Activated CD4-positive, alpha-beta T cell treated with anti-CD3 and anti-CD28 coated beads, Interleukin-2, amount 50 U/mL, for 48 hours (primary cell): ENCODE results near the gene ROR1.

Experiments used
- DNase-seq, 2 experiments: peaks; one replicate each; pipeline ENCODE4 v3.0.0-alpha.2; 2020

Gene ROR1

DNA sequence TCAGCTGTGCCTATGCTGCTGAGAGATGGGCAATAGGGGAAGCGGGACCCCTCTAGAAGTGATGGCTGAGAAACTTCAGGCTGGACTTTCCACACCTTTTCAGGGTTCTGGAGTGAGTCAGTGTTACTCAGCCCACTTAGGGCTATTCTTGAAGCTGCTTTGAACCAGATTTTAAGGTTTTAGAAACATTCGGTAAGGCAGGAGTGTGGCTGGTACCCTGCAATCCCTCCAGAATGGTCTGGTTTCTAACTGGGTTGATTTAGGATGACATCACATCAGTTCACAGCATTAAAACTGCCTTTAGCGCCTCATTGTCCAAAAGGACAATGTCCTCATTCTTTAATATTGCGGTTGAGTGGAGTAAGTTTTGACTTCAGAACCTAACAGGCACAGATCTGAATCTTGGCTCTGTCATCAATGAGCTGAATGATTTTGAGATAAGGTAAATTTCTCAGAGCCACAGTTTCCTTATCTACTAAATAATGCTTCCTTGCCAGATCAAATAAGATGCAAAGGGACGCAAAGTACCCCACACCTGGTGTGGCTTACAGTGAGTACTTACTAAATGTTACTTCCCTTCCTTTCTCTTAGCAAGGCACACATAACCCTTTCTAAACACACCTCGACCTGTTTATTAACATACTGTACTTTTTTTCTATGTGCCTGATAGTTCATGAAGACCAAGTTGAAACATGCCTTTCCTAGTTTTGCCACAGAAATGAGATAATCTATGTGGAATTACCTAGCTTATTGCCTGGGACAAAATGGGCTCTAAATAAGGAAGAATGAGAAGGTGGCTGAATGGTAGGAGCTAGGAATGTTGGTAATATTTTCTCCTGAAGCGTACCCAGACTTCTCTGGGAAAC, 209.8 kb downstream of the ROR1 start:
- DNase-seq, result no peak

DNA sequence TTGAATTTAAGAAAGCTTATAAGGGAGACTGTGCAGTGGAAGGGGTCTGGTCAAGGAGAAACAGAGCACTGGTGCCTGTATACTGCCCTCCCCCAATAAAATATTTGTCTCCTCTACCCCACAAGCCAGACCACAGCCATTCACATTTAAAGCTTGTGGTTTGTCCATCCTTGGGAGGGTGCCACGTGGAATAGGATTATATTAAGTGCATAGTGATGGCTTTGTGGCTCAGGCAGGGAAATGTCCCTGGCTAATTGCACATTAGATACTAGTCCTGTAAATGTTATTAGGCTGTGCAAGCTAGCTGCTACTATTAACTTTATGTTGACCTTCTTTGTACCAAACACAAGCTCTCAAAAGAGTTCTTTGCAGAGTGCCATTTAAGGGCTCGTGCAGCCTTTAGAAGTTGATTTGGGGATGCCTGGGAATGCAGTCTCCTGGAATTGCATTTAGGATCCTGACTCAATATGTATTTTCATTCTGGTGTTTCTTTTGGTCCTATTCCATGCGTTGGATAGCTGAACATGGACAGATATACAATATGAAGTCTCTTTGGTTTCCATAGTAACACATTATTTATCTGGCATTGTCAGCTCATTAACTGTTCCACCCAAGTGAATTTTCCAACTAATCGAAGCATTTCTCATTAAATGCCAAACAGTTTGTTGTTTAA, 210.6 kb downstream of the ROR1 start:
- no peak for DNase-seq

DNA sequence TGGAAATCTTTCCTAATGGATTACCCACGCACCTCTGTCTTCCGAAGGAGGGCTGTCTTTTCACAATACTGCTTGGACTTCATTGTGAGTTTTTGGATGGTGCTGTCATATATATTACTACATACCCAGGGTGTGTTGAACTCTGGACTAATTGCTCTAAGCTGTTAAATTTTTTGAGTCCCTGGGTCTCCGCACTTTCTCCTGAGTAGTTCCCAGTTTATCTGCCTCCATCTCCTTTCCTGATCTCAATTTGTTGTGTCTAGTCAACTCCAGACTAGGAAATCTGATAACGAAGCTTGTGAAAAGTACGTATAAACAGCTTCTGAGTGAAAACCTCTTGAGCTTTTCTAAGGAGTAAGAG, 211.1 kb downstream of the ROR1 start:
- no peak for DNase-seq

DNA sequence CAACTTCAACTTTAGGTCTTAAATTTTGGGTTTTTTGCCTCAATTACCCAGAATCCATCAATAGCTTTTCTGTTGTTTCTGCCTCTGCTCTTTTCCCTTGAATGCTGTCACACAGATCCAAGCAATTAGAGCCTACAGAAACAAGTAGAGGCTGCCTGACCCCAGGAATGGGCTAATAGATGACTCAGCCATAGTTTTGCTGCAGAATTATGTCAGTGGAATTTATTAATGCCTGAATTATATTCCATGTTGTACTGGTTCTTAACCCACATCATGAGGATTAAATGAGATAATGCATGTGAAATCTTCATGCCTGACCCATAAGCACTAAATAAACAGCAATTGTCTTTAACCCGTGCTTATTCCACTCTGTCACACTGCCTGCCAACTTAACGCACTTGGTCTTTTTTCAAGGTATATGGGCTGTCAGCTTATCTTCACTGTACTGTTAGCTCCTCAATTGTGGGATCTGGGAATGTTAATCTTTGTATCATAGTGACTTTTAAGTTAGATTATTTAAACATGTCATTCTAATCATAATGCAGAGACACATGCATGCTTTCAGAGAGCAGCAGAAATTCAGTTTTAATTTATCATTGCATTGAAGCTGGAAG, 213.3 kb downstream of the ROR1 start:
- no peak for DNase-seq

DNA sequence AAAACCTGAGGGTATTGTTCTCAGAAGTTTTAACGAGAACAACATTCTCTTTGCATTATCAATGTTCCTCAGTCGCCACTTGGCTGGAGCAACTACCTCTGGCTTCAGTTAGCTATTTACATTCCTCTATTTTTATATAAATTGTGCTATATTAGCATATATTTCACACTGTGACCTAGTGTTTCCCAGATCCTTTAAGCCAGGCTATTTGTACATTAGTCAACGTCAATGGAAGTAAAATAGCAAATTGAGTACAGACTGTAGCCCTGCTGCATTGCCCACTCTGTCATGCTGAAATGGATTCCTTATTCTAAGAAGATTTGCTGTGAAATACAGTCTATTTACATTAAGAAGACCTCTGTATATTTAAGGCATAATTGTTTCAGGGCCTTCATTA, 213.8 kb downstream of the ROR1 start:
- no peak for DNase-seq

DNA sequence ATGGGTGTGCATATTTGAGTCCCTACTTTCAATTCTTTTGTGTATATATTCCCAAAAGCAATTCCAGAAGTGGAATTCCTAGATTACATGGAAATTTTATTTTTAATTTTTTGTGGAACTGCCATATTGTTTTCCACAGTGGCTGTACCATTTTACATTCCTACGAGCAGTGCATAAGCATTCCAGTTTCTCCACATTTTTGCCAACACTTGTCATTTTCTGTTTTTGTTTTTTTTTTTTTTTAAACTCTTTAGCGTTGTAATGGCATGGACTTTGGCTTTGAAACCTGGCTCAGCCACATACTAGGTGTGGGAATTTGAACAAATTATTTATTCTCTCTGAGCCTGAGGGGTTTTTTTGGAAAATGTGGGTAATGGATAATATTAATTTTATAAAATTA, 215.1 kb downstream of the ROR1 start:
- DNase-seq, result no peak

DNA sequence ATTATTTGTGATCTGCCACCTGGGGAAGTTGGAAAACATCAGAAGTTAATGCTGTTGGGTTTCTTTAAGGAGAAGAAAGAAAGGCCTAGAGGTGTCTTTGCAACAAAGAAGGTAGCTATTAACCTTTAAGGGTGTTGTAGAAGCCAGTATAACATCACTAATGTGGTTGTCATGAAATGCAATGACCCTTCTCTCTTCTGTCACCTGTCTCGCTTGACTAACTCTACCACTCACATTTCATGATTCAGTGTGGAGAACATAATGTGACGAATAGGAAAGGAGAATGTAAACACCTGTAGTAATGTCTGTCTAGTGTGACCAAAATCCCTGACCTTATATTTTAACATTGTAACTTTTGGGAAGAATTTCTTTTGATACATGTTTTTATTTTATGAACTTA, 217.9 kb downstream of the ROR1 start:
- DNase-seq, result no peak

DNA sequence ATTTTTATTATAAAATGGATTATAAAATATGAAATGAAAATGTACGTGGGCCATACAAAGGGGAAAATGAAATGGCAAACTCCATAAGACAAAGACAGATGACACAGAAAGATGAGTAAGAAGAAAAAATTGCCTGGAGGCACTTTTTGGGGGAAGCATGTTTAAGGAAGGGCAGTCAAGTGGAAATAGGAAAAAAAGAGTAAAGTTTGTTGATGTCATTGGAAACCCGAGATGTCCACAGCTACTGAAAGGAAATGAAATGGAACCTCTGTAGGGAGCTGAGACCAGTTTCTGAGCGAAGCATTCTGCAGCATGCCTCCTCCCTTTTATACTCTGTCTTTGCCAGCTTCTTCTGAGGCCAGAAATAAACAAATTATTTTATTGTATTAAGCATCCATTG, 226.2 kb downstream of the ROR1 start:
- DNase-seq, result no peak

DNA sequence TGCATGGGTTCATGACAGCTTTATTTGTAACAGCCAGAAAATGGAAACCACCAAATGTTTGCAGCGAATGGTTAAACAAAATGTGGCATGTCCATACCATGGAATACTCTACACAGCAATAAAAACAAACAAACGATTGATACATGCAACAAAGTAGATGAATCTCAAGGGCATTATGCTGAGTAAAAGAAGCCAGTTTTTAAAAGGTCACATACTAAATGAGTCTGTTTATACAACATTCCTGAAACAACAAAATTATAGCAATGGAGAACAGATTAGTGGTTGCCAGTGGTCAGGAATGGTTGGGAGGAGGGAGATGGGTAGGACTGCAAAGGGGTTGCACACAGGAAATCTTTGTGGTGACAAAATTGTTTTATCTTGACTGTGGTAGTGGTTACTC, 227.2 kb downstream of the ROR1 start:
- no peak for DNase-seq

DNA sequence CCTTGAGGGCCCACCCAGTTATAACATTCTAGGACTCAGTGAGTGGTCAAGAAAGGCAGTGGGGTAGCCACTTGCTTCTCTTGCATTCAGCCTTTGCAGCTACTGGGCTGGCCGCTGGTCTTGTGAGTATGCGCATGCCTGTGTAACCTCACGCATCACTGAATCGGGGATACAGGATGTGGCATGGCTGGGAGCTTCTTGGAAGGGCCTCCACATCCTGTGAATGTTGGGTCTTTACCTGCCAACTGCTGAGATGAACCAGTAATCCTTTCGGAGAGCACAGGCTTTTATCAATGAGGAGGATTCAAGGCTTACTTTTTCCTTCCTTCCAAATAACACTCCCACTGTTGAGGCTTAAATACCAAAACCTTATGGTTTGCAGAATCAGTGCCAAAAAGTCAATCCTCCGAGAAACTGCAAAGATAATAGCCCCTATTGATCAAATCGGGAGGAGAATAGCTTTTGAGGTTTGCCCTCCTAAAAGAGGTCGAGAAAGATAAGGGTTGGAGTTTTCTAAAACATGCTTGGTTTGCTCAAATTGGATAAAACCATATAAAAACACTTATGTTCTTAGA, 230.7 kb downstream of the ROR1 start:
- DNase-seq, result no peak

DNA sequence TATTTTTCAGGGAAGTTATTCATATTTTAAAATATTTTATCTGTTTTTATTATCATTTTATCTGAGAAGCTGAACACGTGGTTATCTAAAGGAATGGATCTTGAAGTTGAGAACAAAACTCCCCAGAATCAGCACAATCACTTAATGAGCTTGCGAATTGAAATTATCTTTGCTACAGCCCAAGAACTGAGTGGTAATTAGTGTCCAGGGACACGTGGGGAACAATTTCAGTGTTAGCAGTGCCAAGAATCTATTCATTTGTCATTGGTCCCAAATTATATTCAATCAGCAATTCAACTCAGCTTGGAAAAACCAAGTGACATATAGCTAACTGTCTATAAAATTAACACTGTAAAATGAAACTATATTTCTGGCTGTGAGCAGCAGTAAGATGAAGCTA, 232.0 kb downstream of the ROR1 start:
- no peak for DNase-seq

DNA sequence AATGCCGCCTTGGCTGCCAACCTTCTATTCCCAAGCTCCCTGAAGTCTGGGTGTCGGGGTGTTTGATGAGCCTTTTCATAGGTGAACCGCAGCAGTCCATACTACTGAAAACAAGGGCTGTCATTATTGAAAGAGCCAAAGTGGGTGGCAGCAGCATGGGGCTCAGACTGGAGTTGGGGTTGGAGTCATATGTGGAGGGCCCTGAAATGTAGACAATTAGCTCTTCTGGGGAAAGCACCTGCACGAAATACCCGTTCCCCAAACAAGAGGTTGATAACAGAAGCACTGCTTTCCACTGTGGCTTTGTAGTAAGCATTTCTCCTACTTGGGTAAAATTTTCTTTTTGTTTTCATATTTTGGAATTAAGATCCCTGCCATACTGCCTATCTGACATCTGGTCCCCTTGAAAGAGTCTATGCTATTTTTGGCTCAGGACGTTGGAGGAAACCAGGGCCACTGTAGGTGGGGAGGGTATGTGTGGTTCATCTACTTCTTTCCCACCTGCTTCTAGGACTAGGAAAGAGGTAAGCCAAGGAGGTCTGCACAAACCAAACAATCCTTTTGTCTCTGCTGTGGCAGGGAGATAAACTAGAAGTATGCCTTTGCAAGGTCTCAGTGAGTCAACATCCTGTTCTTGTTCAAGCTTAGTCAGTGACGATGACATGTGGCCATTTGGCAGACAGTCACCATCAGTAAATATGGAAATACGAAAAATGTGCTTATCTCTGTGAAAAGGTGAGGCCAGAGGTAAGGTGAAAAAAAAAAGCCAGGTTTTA, 232.6 kb downstream of the ROR1 start:
- no peak for DNase-seq

DNA sequence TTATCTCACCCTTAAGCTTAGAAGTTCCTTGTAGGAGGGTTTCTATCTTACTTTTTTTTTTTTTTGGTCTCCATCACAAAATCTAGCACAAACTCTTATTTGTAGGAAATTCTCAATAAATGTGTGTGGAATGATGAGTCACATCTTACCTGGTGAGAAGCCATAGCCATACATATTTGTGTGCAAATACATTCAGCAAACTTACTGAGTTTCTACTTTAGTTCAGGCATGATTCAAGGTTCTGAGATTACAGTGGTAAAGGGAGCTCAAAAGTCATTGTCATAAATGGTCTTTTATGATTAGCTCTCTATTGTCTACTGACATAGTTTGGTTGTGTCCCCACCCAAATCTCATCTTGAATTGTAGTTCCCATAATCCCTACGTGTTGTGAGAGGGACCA, 236.5 kb downstream of the ROR1 start:
- no peak for DNase-seq

DNA sequence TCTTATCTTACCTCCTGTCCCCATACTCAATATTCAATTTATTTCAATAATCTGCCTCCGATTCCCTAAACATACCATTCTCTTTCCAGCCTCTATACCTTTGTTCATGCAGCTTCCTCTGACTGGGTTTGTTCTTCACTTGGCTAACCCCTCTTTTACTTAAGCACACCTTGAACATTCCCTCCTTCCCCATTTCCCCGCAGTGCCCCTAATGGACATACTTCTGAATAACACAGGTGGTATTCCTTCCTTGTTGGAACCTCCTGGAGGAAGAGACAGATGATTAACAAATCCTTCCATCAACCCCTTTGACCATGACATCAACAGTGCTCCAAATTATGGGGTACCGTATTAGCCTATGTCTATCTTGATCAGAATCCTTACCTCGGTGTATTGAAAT, 239.6 kb downstream of the ROR1 start:
- DNase-seq, result no peak

DNA sequence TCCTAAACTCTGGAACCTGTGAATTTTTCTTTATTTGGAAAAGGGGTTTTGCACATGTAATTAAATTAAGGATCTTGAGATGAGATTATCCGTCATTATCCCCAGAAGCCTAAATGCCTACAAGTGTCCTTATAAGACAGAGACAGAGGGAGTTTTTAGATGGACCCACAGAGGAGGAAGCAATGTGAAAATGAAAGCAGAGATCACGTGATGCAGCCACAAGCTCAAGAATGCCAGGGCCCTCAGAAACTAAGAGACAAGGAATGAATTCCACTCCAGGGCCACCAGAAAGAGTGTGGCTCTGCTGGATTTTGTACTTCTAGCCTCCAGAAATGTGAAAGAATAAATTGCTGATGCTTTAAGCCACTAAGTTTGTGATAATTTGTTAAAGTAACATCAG, 246.0 kb downstream of the ROR1 start:
- no peak for DNase-seq

DNA sequence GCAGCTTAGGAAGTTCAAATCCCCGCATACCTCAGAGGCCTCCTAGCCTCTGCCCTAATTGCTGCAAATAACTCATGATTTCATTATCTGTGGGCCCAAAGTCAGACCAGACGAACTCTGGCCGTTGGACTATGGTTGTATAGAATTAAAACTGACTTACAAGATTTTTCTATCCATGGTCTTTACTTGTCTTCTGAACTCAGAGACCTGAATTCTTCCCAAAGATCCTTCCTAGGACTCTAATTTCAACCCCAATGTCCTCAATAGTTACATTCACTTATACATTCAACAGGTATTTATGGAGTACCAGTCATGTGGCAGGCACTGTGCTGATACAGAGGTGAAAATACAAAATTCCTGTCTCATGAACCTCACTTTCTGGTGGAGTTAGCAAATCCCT, 247.2 kb downstream of the ROR1 start:
- DNase-seq, result no peak

DNA sequence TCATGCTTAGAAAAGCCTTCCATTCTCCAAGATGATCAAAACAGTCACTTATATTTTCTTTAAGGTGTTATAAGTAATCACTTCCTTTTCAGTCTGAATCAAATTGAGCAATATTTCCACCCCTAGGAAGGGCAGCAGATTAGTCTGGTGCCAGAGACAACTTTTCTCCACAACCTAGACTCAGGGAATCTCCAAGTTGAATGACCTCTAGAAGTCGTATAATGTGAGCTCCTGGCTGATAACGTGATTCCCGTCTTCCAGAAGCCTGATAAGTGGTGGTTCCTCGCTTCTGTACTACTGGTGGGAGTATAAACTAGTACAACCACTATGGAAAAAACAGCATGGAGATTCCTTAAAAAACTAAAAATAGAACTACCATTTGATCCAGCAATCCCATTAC, 251.2 kb downstream of the ROR1 start:
- no peak for DNase-seq

DNA sequence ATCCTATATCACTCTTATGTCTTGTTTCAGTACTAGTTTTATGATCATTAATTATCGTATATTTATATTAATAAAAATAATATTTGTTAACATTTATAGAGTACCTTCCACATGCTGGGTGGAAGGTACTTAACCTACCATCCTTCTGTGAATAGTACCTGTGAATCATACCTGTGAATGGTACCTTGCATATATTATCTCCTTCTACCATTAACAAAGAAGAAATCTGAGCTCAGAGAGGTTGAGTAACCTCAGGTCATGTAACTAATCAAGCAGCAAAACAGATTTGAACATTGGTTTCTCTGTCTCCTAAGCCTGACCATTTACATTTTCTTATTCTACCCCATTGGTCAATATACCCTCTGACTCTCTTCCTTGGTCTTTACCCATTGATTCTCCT, 255.2 kb downstream of the ROR1 start:
- DNase-seq, result no peak

DNA sequence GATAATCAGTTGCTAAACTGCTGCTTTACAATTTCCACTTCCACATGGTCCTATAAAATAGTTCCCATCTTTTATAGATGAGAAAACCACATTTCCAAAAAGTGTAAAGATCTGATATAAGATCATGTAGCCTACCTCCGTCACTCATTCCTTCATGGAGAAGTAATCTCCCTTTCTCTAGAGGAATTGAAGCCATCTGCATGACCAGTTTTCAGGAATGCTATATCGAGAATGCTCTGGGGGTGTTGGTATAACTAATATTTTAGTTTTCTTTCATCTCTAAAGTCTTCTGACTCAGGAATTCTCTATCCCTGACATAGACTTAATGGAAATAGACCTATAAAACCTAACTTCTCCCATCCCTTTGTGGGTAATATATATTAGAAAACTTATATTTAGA, 256.6 kb downstream of the ROR1 start:
- DNase-seq, result no peak

DNA sequence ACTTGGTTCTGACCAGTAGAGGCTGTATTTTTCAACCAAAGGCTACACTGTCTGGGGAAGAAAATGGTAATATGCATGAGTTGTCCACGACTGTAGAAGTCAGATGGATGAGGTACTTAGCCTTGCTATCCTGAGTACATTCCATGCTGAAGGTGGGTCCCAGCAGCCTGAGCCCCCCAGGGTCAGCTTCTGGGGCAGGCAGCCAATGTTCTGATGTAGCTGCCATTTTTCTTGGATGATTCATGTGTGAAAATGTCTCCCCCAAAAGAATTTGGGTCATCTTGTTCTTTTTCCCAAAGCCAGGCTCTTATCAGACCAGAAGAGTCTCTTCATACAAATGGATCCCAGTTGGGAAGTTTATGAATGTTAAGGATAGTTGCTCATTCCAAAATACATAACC, 257.4 kb downstream of the ROR1 start:
- DNase-seq, result no peak

DNA sequence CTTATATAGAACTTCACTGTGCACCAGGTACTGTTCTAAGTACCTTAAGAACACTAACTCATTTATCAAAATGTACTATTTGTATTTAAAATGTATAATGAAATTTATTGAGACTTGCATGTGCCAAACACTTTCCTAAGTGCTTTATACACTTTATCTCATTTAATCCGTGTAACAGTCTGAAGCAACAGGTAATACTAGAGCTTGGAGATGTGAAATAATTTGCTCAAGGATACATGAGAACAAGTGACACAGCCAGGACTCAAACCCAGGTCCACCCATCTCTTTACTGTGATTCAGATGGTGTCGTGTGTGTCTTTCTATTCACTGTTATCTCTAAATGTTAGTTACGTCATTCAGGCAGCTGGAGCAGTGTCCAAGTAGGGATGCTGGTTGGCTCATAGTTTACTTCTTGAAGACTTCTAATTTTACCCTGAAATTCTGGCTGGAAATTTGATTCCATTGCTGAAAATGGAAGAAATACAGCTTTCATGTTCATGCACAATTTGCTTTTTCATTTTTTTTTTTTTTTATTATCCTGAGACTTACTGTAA, 259.9 kb downstream of the ROR1 start:
- no peak for DNase-seq

DNA sequence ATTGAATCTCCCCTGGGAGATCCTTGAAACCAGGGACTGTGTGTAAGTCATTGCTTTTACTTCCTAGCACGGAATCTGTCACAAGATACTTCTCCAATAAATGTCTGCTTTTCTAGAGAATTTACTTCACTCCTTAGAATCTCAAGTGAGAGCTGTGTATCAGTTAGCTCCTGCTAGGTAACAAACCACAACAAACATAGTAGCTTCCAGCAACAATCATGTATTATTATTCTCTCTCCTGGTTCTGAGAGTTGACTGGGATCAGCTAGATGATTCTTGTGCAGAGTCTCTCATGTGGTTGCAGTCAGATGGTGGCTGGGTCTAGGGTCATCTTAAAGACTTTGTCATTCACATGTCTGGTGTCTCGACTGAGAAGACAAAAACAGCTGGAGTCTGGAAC, 262.7 kb downstream of the ROR1 start:
- no peak for DNase-seq

DNA sequence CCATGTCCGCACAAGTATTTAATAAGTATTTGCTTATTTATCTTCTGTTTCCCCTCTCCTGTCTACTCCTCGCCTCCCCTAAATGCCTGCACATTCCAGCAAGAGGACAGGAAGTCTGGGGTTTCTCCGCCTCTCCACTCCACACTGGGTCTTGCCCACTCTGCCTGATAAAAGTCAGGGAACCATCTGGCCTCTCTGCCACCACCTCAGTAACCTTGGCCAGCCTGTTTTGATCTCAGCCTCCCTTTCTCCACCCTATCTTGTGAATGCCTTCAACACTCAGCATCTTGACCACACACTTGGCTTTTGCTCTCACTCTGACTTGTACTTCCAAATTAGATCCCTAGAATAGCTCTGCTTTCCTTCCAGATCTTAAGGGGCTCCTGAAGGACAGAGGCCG, 264.3 kb downstream of the ROR1 start:
- no peak for DNase-seq
